NCI-H128 (cell line): ENCODE results near the gene ZSCAN22.
"Not testable (repeated sequence)": the region's sequence is repeated elsewhere in the genome, so short reads cannot be mapped to it uniquely, and the experiment has no call there.

Experiments used
- DNase-seq: peaks from one replicate; lab custom pipeline; 2025; ENCODE audit not compliant: unreplicated experiment; lab: John Stamatoyannopoulos, UW

The ZSCAN22 gene

DNA sequence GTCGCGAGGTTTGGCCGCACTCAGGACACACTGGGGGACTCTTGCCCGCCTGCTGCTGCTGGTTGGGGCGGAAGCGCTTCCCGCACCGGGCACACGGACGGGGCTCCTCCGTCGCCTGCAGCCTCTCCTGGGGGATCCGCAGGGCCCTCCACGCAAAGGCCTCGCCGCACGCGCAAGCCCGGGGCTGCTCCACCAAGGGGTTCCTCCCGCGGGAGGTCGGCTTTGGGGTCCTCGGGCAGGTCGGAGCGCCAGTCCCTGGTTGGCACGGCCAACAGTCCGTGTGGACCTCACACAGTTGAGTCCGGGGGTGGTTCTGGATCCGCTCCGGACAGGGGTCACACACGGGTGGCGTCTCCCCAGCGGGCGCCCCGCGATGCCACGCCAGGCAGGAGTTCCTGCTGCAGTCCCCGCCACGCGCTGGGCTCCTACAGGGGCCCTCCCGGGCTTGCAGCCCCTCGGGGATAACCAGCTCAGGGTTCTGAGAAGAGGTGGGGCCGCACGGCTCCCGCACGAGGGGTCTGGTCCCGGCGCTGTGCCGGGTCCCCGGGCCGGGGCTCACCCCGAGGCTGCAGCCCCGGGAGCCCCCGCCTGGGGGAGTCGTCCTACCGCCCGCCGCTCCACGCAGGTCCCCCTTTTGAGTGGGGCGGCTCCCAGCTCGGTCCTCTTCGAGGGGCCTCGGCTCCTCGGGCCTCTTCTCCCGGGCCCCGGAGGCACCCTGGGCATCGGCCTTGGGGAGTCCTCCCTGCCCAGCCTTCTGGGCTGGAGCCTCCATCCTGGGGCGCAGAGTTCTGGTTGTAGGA, 42.0 kb downstream of the ZSCAN22 start:
- no peak for DNase-seq

DNA sequence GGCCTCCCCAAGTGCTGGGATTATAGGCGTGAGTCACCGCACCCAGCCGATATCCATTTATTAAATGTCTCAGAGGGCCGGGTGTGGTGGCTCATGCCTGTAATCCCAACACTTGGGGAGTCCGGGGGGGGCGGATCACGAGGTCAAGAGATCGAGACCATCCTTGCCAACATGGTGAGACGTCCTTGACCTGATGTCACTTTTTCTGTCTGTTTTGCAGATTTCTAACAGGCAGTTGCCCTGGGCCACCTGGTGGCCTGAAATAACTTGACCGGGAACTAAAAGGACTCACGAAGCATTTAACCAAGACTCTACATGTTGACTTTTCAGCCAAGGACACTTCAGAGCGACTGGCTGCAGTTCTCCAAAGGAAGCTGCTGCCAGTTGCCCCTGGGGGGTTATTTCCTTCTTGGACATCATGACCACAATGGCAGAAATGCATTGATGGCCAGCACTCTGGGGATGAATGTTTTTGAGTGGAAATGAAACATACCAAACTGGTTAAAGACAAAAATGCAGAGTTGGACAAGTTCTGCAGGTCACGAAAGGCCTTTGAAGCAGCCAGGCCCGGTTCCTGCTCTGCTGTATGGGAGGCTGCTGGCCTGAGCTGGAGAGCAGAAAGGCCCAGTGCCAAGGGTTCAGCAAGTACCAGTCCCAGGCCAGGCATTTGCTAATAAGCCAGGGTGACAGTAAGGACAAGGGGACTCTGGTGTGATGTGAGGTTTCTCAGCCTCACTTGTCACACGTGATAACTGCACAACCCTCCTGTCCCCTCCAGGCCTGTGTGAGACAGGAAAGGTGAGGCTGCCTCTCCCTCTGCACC, 45.7 kb downstream of the ZSCAN22 start:
- no peak for DNase-seq

DNA sequence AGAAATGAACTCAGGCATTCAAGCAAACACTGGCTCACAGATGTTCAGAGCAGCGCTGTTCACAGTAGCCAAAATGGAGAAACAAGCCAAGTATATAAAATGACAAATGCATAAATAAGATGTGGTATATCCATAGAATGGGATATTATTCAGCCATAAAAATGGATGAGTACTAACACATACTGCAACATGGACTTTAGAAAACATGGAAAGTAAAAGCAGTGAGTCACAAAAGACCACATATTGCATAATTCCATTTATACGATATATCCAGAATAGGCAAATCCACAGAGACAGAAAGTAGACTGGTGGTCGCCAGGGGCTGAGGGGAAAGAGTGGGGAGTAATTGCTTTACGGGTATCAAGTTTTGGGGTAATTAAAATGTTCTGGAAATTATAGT, 47.4 kb downstream of the ZSCAN22 start:
- no peak for DNase-seq

DNA sequence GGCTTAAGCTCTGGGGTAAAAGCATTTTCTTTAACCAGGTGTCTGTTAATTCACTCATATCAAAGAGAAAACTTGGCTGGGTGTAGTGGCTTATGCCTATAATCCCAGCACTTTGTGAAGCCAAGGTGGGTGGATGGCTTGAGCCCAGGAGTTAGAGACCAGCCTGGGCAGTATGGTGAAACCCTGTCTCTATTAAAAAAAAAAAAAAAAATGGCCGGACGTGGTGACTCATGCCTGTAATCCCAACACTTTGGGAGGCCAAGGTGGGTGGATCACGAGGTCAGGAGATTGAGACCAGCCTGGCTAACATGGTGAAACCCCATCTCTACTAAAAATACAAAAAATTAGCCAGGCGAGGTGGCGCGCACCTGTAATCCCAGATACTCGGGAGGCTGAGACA, 49.9 kb downstream of the ZSCAN22 start:
- DNase-seq, result not testable (repeated sequence)

DNA sequence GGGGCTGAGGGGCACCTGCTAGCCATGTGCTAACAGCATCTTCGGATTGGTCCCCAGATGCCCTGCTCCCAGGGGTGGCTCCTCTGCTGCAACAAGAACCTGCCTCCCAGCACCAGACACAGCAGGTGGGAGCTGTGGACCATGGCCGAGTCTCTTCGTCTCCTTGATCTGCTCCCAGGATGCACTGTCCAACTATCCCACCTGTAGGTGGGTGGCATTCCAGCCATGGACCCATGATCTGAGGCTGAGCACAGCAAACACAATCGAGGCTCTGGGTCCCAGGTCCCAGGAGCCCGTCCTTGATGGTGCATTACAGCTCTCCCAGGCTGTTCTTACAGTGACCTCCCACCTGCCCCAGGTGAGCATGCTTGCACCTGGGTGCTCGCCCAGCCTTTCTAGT, 52.5 kb downstream of the ZSCAN22 start:
- no peak for DNase-seq

DNA sequence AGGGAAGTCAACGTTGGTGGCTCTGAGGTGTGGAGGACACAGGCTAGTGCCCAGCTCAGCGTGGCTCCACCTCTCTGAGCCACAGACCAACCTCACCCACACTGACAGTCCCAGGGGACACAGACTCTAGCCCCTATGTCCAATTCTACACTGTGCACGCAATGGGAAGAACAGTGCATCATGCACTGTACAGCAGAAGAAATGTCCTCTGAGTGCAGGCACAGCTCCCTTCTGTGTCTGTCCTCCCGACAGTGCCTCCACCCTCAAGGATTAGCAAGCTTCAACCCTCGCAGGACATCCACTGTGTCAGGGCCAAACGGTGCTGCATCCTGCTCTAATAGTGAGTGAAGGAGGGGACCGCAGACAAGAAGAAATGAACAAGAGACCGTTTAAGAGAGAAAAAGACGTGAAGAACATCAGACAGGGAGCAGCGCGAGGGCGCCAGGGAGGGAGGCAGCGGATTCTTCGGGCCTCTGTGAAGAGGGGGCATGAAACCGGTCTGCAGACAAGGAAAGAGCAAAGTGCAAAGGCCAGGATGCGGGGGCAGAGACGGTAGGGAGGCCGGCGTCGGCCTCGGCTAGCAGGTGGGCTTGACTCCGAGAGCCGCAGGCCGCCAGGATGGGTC, 53.4 kb downstream of the ZSCAN22 start:
- DNase-seq, result no peak

DNA sequence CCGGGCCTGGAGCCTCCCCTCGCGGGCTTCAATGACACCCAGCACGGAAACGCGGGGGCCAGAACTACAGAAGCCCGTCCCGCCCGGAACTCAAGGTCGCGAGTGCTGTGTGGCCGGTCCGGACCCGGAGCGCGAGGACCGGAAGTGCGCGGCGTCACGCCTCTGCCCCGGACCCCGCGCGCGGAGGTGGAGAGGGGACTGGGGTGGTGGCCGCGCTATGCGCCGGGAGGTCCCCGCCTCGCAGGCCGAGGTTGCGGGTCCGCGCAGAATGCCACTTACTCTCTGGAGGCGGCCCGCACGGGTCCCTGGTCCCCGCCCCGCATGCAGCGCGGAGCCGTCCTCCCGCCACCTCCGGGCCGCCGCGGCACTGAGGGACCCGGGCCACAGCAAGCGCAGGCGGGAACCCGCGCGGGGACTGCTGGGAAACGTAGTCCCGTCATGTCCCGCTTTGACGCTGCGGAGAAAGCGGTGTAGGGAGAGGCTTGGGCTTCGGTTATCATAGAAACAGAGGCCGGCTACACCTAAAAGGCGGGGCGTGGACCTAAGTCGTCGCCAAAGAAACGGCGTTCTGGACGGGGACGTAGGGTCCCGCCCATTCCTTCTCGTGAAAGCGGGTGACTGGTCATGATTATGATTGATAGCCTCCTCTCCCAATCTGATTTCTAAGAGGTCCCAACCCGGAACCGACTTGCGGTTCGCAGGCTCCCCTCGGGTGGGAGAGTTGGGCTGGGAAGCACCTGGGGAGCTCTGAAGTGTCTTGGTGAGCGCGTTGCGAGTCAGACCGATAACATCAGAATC, 54.1 kb downstream of the ZSCAN22 start, which contains the start of gene ZNF837:
ZNF837 (minus strand) TSS at position 369 of the 798 bp plus-strand sequence. CDS start 11,698 bp downstream, outside the sequence.
- DNase-seq, result peak; percentile 100

DNA sequence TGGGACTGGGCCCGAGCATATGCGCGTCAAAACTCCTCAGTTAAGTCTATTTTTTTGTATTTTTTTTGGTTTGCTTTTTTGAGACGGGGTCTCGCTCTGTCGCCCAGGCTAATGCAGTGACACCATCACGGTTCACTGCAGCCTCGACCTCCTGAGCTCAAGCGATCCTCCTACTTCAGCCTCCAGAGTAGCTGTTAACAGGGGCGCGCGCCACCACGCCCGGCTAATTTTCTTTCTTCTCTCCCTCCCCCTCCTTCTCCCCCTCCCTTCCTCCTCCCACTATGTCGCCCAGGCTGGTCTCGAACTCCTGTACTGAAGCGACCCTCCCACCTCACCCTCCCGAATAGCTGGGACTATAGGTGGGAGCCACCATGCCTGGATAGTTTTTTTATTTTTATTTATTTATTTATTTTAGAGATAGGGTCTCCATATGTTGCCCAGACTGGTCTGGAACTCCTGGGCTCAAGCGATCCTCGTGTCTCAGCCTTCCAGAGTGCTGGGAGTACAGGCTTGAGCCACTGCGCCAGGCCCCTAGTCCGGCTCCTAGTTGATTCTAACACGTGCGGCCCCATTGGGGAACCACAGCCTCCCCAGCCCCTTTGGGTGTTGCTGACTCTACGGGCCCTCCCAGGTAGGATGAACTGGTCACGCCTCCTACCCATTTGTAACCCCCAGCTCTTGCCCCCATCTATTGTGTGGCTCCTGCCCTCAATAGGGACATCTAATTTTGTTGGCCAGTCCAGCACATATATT, 54.8 kb downstream of the ZSCAN22 start:
- DNase-seq, result no peak

DNA sequence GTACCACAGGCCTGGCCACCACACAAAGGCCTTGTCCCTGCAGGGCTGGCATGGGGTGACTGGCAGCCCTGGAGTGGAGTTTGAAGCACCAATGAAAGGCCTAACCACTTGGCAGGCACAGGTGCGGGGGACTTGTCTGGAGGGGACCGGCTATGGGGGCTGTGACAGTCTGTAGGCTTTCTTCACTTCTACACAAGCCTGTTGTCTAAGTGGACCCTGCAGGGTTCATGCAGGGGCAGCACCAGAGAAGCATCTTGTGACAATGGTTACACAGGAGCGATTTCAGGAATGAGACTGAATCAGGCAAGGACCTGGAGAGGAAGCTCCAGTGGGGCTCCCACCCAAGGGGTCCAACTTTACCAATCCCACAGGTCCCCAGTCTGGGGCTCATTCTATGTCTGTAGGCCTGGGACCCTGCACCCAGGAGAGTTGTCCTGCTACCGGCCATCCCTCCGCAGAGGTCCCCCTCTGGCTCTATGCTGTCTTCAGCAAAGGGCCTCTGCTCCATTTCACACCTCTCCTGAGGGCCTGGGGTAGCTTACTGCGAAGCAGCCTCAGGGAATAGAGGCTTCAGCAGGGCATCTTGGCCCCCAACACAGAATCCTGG, 56.3 kb downstream of the ZSCAN22 start:
- no peak for DNase-seq

DNA sequence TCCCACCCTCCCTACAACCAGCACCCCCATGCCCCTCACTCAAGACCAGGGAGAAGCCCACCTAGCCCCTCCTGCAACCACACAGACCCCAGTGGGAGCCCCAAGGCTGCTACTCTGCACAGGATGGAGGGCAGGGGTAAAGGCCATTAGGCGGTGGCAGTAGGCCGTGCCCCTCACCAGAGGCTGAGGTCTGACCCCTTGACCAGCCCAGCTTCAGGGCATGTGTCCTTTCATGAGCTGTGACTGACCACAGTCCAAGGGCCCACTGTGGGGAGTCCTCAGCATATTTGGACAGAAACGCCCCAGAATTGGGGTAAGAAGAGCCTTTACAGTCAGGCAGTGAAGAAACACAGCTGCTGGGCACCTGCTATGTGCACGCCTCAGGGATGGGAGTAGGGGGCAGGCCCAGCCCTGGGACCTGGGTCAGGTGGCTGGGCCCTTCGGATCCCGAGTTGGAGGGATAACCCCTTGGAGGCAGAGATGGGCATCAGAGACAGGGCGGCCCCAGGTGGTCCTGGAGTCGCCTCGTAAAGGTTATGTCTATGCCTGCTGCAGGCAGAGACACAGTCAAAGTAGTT, 58.6 kb downstream of the ZSCAN22 start:
- DNase-seq, result no peak

DNA sequence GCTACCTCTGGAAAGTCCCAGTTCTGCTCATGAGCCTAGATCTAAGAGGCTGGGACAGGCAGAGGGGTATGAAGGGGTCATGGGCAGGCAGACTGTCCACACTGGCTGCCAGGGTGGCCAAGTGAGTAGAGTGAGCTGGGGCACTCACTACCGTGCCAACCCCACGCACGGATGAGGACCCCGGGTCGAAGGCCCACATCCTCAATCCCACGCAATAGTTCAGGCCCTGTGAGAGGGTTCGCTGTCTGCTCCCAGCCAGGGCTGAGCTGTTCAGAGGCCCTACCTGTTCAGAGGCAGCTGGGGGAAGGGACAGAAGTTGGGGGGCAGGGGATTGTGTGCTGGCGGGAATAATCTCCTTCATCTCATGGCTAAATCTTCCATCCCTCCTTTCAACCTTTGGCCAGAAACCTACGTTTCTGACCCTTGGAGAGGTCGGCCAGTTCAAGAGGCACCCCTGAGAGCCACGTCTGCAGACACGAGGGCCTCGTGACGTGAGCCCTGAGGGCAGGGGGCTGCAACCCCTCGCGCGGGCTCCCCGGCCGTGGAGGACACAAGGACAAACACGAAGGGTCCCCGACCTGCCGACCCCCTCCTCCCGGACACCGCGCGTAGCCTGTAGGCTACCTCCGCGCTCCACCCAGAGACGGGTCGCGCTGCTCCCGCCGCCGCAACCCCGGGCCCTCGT, 59.2 kb downstream of the ZSCAN22 start:
- DNase-seq, result no peak

DNA sequence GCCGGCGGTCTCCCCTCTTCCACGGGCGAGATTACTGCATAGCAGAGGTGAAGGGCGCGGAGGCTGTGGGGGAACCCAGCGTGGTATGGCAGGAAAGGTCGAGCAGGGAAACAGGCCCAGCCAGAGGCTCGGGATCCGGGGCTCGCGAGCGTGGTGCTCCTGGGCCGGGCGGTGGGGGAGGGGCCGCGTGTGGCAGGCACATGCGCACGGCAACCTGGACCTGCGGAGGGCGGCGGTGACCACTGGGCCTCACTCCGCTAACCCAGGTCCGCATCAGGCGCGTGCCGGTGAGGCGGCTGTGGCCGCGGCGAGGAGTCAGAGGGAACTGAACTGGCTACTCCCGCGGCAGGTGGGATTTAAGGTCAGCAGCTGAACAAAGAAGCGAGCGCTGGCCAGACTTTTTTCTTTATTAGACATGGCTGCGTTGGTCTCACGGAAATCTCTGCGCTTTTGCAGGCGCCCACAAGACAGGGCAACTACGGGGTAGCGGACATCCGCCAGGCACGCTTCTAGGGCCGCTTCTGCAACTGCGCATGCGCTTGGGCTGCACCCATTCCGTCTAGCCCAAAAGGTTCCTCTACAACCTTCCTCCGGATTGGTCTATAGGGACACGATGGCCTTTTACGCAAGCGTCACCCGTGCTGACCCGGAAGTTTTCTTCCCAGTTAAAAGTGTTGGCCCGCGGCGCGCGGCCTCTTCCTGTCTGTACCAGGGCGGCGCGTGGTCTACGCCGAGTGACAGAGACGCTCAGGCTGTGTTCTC, 60.0 kb downstream of the ZSCAN22 start, which contains the start of gene RPS5:
RPS5 (plus strand) TSS at position 694 of the 762 bp plus-strand sequence. CDS start 869 bp downstream, outside the sequence.
- peak; percentile 97 for DNase-seq

DNA sequence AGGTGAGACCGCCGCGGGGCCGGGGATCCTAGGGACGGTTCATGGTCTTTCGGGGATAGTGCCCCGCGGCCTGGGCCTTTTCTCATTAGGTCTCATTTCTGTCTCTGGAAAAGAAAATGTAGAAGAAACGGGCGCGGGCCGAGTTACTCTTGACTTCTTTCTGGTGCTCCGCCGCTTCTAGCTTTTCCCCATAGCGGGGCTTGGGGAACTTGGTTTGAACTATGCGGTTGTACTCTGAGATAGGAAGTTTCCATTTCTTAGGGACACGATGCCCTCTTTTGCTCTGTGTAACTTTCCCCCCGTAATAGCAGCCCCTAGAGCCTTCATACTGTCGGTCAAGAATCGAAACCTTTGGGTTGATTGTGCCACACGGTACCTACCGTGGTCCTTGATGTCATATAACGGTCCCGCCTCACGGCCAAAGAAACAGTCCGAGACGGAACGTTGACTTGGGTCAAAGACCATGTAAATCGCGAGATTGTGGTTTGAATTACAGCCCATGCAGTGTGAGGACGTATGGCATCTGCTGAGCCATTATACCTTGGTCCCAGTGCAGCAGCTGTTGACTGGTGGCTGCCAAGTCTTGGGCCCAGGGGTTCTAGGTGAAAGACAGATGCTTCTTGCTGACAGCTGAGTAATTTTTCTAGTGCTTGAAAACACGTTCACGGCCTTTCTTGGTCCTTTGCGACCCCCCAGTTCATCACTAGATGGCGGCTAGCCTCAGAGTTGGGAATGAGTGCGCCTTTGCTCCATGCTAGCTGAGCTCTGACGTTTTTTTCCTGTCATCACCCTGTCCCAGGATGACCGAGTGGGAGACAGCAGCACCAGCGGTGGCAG, 60.8 kb downstream of the ZSCAN22 start:
- DNase-seq, result no peak

DNA sequence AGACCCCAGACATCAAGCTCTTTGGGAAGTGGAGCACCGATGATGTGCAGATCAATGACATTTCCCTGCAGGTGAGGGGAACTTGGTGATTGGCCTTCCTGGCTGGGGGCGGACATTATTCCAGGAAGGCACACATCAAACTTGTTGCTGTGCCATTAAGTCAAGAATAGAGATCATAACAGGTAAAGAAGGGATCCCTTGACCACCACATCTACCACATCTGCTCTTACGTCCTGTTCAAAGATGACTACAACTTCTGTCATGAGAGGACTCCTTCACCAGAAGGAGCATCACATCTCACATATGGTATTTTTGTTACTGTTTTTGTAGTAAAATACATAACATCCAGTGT, 61.4 kb downstream of the ZSCAN22 start:
- DNase-seq, result no peak
